ENCODE data around the gene ICE2. TPM values are rescaled to one million over a fixed set of nuclear protein-coding genes. Genes with fewer than 3 reads are reported as not detected.

ICE2 gene
- total RNA-seq, 1 donor from 2014 or later = 69.7 TPM

DNA sequence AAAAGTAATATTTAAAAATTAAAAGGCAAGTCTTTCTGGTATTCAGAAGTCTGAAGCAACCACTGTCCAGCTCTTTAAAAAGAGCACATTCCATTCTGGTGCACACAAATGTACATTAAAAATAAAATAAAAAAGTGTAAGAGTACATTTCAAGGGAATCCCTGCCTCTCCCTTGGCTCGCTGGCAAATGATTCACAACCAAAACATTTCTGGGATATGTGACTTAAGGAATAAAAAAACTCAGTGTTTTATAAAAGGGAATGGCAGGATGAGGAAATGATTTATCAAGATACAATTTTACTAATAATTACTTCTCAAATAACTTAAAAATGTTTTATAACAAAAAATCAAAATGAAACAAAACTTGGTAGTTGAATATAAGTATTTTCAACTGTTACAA is 57.4 kb downstream of the ICE2 start:
- Mint-ChIP-seq H3K9me3 (no peaks in the 10 kb centered on the region), H3K4me1 (peaks cover 12% of the 10 kb centered on the region), H3K27ac (ENCODE audit: unreplicated experiment) (no peak overlapping the region), H3K27me3 (ENCODE audit: low read depth) (no peaks in the 10 kb centered on the region), H3K4me3 (no peak overlapping the region), H3K36me3 (ENCODE audit: low read depth) (peaks cover 7% of the 10 kb centered on the region)
- no peak for DNase-seq (ENCODE audit: low read depth, low spot score)
- TF ChIP-seq, protein P1, sequence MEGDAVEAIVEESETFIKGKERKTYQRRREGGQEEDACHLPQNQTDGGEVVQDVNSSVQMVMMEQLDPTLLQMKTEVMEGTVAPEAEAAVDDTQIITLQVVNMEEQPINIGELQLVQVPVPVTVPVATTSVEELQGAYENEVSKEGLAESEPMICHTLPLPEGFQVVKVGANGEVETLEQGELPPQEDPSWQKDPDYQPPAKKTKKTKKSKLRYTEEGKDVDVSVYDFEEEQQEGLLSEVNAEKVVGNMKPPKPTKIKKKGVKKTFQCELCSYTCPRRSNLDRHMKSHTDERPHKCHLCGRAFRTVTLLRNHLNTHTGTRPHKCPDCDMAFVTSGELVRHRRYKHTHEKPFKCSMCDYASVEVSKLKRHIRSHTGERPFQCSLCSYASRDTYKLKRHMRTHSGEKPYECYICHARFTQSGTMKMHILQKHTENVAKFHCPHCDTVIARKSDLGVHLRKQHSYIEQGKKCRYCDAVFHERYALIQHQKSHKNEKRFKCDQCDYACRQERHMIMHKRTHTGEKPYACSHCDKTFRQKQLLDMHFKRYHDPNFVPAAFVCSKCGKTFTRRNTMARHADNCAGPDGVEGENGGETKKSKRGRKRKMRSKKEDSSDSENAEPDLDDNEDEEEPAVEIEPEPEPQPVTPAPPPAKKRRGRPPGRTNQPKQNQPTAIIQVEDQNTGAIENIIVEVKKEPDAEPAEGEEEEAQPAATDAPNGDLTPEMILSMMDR (conservative IDR thresholded peaks at IDR 0.05) = no peak

DNA sequence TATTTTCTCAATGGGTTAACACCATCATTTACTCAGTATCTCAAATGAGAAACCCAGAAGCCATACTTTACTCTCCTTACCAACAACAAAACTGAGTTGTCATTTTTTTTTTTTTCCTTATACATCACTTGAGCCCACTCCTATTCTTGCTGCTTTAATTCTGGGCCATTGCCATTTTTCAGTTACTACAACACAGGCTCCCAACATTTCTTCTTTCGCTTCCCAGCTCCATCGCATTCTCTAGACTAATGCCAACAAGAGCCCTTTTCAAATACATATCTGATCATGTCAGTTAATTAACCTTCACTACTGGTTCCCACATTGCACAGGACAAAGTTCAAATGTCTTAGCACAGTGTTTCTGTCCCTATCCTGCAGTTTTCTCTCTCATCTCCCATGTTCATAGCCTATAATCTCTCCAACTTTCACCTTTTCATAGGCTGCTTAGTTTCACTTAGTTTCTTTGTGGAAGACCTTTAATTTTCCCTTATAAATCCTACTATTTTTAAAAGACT is 58.7 kb downstream of the ICE2 start:
- TF ChIP-seq, protein P1 (conservative IDR thresholded peaks at IDR 0.05) = no peak
- no peaks in the 10 kb centered on the region for H3K9me3 Mint-ChIP-seq
- H3K27me3 Mint-ChIP-seq (ENCODE audit: low read depth) = no peaks in the 10 kb centered on the region
- no peak overlapping the region for H3K27ac Mint-ChIP-seq (ENCODE audit: unreplicated experiment)
- DNase-seq (ENCODE audit: low read depth, low spot score) = no peak
- peaks cover 12% of the 10 kb centered on the region for H3K4me1 Mint-ChIP-seq
- no peak overlapping the region for H3K4me3 Mint-ChIP-seq
- H3K36me3 Mint-ChIP-seq (ENCODE audit: low read depth) = peaks cover 7% of the 10 kb centered on the region

DNA sequence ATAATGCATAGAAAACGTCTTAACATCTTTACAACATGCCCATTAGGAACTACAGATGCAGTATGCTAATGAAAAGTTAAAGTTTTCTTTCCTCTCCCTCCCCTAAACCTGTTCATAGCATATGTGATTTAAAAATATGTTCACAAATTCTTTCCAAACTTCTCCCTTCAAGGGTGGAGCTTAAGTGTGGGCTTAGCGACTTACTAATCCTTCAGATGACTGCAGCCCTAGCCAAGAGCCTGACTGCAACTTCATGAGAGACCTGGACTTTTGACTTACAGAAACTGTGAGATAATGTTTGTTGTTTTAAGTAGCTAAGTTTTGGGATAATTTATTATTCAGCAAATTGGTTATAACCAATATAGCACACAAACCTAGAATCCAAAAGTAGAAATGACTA is 59.2 kb downstream of the ICE2 start:
- TF ChIP-seq, protein P1 (conservative IDR thresholded peaks at IDR 0.05) = no peak
- H3K27me3 Mint-ChIP-seq (ENCODE audit: low read depth) = no peaks in the 10 kb centered on the region
- H3K9me3 Mint-ChIP-seq = no peaks in the 10 kb centered on the region
- H3K4me1 Mint-ChIP-seq = peaks cover 12% of the 10 kb centered on the region
- peaks cover 7% of the 10 kb centered on the region for H3K36me3 Mint-ChIP-seq (ENCODE audit: low read depth)
- no peak for DNase-seq (ENCODE audit: low read depth, low spot score)
- no peak overlapping the region for H3K27ac Mint-ChIP-seq (ENCODE audit: unreplicated experiment)
- no peak overlapping the region for H3K4me3 Mint-ChIP-seq

DNA sequence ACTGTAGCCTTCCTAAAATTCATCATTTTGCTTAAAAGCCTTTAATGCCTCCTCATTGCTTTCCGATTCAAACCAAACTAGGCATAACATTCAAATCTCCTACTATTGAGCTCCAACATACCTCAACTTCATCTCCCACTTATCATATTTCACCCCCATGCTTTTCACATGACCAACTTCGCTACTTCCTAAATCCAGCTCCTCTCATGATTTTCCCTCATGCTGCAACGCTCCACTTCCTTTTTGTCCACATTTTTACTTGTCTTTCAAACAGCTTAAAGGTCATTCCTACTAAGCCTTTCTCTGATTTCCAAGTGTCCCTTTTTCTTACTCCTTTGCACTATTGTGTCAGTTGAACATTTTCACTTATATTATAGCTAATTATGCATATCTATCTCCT is 60.8 kb downstream of the ICE2 start:
- TF ChIP-seq, protein P1 (conservative IDR thresholded peaks at IDR 0.05) = no peak
- Mint-ChIP-seq H3K4me1 (peaks cover under 1% of the 10 kb centered on the region), H3K36me3 (ENCODE audit: low read depth) (peaks cover 4% of the 10 kb centered on the region), H3K27me3 (ENCODE audit: low read depth) (no peaks in the 10 kb centered on the region), H3K9me3 (no peaks in the 10 kb centered on the region), H3K4me3 (no peak overlapping the region), H3K27ac (ENCODE audit: unreplicated experiment) (no peak overlapping the region)
- DNase-seq (ENCODE audit: low read depth, low spot score) = no peak

DNA sequence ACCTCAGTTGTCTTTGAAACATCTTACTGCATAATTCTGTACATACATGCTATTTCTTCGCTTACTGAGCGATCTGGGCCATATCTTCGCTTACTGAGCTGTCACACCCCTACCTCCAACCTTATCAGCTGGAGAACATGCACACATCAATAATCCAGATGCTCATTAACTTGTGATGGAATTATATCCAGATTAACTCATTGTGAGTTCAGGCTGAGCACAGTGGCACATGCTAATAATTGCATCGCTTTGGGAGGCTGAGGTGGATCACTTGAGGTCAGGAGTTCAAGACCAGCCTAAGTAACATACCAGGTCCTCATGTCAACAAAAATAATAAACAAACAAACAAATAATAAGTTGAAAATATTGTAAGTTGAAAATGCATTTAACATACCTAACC is 61.8 kb downstream of the ICE2 start:
- no peaks in the 10 kb centered on the region for H3K4me1 Mint-ChIP-seq
- H3K27ac Mint-ChIP-seq (ENCODE audit: unreplicated experiment) = no peak overlapping the region
- DNase-seq (ENCODE audit: low read depth, low spot score) = no peak
- TF ChIP-seq, protein P1 (conservative IDR thresholded peaks at IDR 0.05) = no peak
- no peak overlapping the region for H3K4me3 Mint-ChIP-seq
- no peaks in the 10 kb centered on the region for H3K27me3 Mint-ChIP-seq (ENCODE audit: low read depth)
- H3K36me3 Mint-ChIP-seq (ENCODE audit: low read depth) = peaks cover 4% of the 10 kb centered on the region
- no peaks in the 10 kb centered on the region for H3K9me3 Mint-ChIP-seq

DNA sequence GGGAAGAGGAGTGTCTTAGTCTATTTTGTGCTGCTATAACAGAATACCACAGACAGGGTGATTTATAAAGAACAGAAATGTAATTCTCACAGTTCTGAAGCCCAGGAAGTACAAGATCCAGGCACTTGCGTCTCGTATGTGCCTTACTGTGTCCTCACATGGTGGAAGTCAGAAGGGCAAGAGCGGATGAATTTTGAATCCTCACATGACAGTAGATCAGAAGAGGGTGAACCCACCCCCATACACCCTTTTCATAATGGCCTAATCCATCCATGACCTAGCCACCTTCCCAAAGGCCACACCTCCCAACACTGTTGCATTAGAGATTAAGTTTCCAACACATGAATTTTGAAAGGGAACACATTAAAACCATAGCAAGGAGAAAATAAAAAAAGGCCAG is 62.5 kb downstream of the ICE2 start:
- TF ChIP-seq, protein P1 (conservative IDR thresholded peaks at IDR 0.05) = no peak
- H3K4me3 Mint-ChIP-seq = no peak overlapping the region
- no peaks in the 10 kb centered on the region for H3K9me3 Mint-ChIP-seq
- H3K36me3 Mint-ChIP-seq (ENCODE audit: low read depth) = peaks cover 4% of the 10 kb centered on the region
- no peaks in the 10 kb centered on the region for H3K4me1 Mint-ChIP-seq
- H3K27me3 Mint-ChIP-seq (ENCODE audit: low read depth) = no peaks in the 10 kb centered on the region
- no peak for DNase-seq (ENCODE audit: low read depth, low spot score)
- H3K27ac Mint-ChIP-seq (ENCODE audit: unreplicated experiment) = no peak overlapping the region
